Left forelimb (tissue), 1 donor: ENCODE data around the gene FAM163A.
"Not testable (repeated sequence)": the region's sequence is repeated elsewhere in the genome, so short reads cannot be mapped to it uniquely, and the experiment has no call there.

Experiments
- DNase-seq: peaks from one replicate; pipeline ENCODE4 v3.0.0-alpha.2; 2018; ENCODE audit warnings: low spot score

FAM163A gene

GRCh38 chr1:179742717-179743678, at the start of gene FAM163A:
Gene FAM163A, plus strand, starts transcription at chr1:179743291. Its CDS starts 69,807 bp downstream, at chr1:179813098.
- DNase-seq: no peak

GRCh38 chr1:179694530-179694929, 48.6 kb upstream of the FAM163A start:
- DNase-seq: not testable (repeated sequence)

- DNase-seq: no peak
Measured at GRCh38 chr1:179702946-179703539, 40.0 kb upstream of the FAM163A start.

GRCh38 chr1:179706339-179706941, 36.7 kb upstream of the FAM163A start:
- no peak for DNase-seq

- no peak for DNase-seq
Measured at GRCh38 chr1:179707406-179707805, 35.7 kb upstream of the FAM163A start.

- DNase-seq: no peak
Measured at GRCh38 chr1:179708434-179709195, 34.5 kb upstream of the FAM163A start.

- DNase-seq: no peak
Measured at GRCh38 chr1:179709841-179710329, 33.2 kb upstream of the FAM163A start.

GRCh38 chr1:179714159-179714558, 28.9 kb upstream of the FAM163A start:
- no peak for DNase-seq

- DNase-seq: no peak
Measured at GRCh38 chr1:179714623-179715022, 28.5 kb upstream of the FAM163A start.

- DNase-seq: no peak
Measured at GRCh38 chr1:179719272-179719671, 23.8 kb upstream of the FAM163A start.

- DNase-seq: no peak
Measured at GRCh38 chr1:179728271-179728670, 14.8 kb upstream of the FAM163A start.

GRCh38 chr1:179729881-179730280, 13.2 kb upstream of the FAM163A start:
- no peak for DNase-seq

GRCh38 chr1:179731643-179732042, 11.4 kb upstream of the FAM163A start:
- DNase-seq: no peak

- DNase-seq: no peak
Measured at GRCh38 chr1:179742291-179742690, 800 bp upstream of the FAM163A start.

- DNase-seq: no peak
Measured at GRCh38 chr1:179743679-179744400, 749 bp downstream of the FAM163A start.

GRCh38 chr1:179744401-179745130, 1.5 kb downstream of the FAM163A start:
- no peak for DNase-seq

- no peak for DNase-seq
Measured at GRCh38 chr1:179745131-179745611, 2.1 kb downstream of the FAM163A start.

GRCh38 chr1:179745743-179746142, 2.7 kb downstream of the FAM163A start:
- DNase-seq: no peak

GRCh38 chr1:179747611-179748010, 4.5 kb downstream of the FAM163A start:
- no peak for DNase-seq

GRCh38 chr1:179748772-179749171, 5.7 kb downstream of the FAM163A start:
- no peak for DNase-seq
